Stimulated activated CD8-positive, alpha-beta memory T cell treated with anti-CD3 and anti-CD28 coated beads, Interleukin-7, amount 100 ng/mL, for 1 hour (primary cell): ENCODE results near the gene MYOCOS.
"Not testable (repeated sequence)": the region's sequence is repeated elsewhere in the genome, so short reads cannot be mapped to it uniquely, and the experiment has no call there.

ENCODE experiments used
- DNase-seq, 2 donors: peaks; one replicate each; pipeline ENCODE4 v3.0.0-alpha.2; 2020; ENCODE audit warnings: low read depth in 2 of 2

MYOCOS gene

DNA sequence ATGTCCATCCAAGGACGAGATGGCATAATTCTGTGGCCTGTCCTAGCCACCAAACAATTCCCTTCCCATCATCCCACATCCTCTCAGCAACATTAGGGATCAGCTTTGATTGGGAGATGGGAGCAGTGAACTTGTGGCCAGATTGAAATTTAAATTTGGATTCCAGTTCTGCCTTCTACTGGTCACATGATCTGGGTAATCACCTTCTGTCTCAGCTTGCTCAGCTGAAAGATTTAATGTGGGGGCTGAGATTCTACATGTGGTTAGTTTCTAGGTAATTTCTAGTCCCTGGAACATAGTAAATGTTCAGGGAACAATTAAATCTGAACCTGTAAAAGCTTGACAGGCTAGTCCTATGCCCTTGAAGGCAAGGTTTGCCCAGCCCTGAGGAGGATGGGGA is 3.2 kb downstream of the MYOCOS start:
- no peak for DNase-seq

DNA sequence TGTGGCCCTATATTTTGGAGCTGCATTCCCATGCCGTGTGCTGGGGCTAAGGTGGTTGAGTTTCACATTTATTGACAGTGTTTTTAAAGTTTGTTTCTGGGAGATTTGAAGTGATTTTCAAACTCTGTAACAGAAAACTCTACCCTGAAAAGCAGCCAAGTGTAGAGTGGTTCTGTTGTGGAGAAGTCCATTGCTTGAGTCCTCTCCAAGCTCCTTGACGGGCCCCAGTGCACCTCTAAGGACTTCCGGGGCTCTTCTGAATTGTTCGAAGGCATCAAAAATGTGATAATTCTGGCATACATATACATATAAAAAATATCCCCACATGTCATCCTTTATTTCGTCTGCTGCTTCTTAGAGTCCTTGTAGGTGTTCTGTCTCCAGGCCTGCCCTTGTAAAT is 5.0 kb downstream of the MYOCOS start:
- no peak for DNase-seq

DNA sequence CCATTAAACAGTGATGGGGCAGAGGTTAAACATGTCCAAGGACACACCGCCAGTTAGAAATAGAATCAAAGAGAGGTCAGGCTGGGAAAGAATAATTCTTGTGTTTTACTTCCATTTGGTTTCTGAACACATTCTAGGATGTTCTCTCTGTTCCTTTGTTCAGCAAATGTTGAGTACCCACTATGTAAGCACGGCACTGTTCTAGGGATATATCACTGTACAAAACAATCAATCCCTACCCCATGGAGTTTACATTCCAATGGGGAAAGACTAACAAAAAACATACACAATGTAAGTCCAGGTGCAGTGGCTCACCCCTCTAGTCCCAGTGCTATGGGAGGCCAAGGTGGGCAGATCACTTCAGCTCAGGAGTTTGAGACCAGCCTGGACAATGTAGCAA is 6.2 kb downstream of the MYOCOS start:
- no peak for DNase-seq

DNA sequence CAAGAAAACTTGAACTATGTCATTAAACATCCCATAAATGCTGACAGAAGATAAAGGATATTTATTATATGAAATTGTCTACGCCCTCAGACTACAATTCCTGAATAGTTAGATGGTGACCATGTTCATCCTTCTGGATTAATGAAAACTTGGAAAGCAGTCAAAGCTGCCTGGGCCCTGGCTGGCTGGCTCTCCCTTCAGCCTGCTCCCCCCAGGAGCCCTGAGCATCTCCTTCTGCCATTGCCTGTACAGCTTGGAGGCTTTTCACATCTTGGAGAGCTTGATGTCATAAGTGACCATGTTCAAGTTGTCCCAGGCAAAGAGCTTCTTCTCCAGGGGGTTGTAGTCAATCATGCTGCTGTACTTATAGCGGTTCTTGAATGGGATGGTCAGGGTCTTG is 13.6 kb downstream of the MYOCOS start:
- DNase-seq: no peak

DNA sequence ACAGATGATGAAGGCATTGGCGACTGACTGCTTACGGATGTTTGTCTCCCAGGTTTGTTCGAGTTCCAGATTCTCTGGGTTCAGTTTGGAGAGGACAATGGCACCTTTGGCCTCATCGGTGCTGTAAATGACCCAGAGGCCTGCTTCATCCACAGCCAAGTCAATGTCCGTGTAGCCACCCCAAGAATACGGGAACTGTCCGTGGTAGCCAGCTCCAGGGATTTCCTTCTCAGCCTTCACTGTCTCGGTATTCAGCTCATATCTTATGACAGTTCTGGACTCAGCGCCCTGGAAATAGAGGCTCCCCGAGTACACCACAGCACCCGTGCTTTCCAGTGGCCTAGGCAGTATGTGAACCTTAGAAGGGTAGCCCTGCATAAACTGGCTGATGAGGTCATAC is 14.1 kb downstream of the MYOCOS start:
- DNase-seq: no peak

DNA sequence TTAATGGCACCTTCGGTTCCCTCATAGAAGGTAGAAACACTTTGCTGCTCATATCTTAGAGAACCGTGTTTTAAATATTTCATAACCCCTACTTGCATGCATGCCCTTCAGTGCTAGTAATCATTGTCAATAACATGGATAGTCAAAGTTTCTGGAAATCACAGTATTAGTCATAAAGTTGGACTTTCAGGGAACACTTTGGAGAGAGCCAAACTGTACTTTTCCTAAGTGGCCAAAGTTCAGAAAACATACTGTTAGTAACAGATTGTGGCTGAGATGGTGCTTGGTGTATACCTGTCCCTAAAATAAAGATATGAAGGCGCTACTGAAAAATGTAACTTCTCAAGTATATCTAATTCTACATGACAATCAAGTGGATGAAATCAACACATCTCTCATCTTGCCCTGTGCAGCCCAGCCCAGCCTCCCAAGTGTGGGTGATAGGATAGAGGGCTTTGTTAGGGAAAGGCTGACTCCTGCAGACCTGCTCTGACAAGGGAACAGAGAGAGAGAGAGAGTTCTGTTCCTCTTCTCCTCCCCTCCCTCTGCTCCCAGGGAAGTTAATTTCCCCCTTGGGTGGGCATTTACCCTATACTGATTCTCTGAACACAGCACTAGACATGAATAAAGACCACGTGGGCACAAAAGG is 16.0 kb downstream of the MYOCOS start:
- DNase-seq: no peak

DNA sequence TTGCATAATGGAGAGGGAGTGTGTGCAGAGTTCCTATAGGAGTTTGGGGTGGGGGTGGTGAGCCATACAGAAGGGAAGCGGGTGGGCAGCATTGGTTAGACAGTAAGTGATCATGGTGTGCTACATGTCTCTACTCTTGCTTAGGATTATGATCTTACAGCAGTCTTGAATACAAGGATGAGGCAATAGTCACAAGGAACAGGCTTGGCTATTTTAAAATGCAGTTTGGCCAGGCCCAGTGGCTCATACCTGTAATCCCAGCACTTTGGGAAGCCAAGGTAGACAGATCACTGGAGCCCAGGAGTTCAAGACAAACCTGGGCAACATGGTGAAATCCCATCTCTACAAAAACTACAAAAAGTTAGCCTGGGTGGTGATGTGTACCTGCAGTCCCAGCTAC is 18.2 kb downstream of the MYOCOS start:
- no peak for DNase-seq

DNA sequence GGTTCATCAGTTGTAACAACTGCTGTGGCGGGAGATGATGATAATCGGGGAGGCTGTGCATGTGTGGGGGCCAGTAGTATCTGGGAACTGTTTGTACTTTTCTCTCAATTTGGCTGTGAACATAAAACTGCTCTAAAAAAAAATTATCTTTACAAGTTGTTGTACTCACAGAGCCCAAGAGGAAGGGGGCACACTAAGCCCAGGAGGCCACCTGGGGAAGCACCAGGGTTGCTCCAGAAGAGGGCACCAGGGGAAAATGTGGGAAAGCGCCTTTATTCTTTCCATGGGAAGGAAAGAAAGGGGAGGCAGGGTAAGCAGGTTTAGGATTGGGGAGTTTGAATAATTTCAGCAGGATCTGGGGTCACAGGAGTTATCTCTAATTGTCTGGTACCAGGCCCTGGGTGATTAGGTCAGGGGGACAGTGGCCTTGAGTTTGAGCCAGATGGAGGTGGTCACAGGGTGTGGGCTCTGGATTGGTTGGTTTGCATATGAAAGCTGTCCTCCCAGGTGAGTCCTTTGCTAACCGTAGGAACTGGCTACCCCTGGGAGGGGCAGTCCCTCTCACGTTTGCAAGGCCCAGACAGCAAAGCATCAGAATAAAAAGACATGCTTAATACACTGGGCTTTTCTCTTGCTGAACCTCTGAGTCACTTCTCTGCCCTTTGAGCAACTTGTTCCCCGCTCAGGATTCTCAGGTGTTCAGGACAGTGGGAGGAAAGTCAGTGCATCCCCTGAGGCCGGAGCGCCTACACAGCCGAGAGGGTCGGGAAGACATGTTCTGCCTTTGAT is 19.2 kb downstream of the MYOCOS start:
- DNase-seq: no peak

DNA sequence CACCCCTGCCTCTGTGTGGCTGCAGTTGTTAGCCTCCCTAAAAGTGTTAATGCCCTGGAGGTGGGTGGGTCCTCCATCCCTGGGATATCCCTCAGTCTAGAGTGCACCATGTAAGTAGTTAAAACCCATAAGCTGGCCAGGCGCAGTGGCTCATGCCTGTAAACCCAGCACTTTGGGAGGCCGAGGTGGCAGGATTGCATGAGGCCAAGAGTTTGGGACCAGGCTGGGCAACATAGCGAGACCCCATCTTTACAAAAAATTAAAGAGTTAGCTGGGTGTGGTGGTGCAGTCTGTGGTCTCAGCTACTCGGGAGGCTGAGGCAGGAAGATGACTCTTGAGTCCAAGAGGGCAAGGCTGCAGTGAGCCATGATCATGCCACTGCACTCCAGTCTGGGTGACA is 20.2 kb downstream of the MYOCOS start:
- no peak for DNase-seq

DNA sequence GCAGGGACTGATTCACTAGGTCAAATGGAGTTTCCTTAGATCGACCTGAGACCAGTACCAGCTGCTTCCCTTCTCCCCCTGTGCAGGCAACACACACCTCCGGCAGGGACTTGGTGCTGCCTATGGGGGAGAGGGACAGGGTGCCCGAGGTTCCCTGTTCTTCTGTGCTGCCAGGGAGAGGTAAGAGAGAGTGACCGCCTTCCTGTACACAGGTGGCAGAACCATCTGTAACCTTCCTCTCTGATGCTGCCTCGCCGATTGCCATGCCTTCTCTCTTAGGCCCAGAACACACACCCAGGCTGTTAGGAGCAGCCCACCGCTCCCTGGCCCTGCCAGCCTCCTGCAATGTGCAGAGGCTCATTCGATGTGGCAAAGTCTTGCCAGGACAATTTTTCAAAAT is 21.1 kb downstream of the MYOCOS start:
- DNase-seq: no peak

DNA sequence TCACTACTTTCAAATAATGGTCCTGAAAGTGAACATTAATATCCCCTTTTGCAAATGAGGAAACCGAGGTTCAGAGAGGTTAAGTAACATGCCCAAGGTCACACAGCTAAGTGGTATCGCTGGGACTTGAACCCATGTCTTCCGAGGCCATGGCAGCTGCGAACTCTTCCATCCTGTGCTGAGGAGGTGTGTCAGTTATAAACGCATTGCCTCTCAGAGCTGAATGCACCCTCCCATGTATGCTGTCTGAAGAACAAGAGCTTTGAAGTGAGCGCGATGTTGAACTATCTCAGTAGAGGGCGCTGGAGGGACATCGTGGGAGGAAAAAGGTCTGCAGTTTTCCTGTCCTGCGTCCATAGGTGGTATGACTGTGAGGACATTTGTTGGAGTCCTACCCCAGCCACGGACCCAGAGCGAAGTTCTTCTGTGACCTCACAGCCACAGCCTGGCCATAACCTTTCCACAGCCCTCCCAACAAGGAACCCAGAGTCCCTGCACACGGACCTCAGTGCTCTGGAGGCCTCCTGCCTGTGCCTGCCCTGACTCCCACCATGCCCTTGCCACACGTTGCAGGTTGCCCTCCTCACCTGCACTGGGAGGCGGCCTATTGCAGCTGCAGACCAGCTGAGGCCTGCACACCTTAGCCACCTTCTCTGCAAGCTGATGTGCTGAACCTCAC is 22.9 kb downstream of the MYOCOS start:
- peak; percentile 7 to 20 for DNase-seq

DNA sequence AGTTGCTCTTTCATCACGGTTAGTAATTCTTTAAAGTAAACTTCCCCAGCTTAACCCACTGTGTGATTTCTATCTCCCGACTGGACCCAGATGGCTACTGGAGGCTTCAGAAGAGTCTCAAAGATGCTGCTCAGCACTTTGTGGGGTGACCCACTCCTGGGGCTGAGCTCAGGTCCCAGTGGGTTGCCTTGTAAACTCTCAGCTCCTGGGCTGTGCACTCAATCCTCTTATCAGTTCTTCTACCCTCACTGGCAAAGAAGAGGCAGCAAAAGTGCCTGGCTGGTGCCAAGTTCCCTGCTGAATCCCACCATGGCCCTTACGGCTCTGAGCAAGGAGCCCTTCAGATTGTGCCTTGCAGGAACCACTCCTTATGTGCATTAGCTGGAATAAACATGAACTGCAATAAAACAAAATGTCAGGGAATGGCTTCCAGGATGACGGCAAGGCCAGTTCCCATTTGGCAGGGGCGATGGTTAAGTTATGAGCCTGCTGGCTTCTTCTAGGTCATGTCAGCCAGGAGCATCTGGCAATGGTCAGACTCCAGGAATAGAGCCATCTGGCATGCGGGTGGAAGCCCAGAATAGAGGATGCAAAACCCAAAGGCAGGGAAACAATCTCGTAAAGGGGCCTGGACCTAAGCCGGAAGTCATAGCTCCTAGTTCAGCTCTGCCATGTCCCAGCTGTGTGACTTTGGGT is 23.7 kb downstream of the MYOCOS start:
- DNase-seq: no peak

DNA sequence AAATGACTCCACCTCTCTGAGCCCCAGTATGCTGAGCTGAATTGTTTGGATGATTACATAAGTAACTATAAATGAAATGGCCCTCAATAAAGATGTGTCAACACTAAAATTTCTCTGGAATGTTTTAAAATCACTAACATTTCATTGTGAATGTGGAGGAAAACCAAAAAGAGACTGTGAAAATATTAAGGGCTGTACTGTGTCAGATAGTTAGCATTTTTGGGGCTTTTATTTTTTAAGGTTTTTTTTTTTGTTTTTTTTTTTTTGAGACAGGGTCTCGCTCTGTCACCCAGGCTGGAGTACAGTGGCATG is 24.2 kb downstream of the MYOCOS start:
- DNase-seq: no peak

DNA sequence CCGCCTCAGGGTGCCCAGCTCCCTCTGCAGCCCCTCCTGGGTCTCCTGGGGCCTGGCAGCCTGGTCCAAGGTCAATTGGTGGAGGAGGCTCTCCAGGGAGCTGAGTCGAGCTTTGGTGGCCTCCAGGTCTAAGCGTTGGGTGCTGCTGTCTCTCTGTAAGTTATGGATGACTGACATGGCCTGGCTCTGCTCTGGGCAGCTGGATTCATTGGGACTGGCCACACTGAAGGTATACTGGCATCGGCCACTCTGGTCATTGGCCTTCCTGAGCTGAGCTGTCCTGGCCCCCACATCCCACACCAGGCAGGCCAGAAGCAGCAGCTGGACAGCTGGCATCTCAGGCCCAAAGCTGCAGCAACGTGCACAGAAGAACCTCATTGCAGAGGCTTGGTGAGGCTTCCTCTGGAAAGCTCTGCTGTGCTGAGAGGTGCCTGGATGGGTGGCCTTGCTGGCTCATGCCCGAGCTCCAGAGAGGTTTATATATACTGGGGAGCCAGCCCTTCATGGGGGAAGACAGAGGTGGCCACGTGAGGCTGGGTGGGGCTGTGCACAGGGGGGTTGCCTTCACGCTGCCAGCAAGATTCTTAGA is 30.3 kb downstream of the MYOCOS start, which contains the start of gene MYOC:
MYOC (minus strand) TSS at position 455 of the 589 bp plus-strand sequence; CDS start at position 378, 77 bp downstream.
- no peak for DNase-seq

DNA sequence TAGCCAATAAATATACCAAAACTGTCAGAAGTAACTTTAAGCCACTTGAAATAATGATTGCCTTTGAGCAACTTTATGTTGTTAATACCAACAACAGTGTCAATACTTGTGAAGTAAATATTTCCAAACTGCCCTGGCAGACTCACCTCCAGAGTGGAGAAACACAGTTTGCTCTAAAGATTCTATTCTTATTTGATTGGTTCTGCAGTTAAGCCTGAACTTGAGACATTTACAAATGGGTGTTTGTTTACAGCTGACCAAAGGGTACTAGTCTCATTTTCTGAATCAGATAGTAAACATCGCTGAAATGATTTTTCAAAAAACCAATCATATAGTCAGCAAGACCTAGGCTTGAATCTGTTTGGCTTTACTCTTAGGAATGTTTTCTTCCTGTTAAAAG is 31.8 kb downstream of the MYOCOS start:
- no peak for DNase-seq

DNA sequence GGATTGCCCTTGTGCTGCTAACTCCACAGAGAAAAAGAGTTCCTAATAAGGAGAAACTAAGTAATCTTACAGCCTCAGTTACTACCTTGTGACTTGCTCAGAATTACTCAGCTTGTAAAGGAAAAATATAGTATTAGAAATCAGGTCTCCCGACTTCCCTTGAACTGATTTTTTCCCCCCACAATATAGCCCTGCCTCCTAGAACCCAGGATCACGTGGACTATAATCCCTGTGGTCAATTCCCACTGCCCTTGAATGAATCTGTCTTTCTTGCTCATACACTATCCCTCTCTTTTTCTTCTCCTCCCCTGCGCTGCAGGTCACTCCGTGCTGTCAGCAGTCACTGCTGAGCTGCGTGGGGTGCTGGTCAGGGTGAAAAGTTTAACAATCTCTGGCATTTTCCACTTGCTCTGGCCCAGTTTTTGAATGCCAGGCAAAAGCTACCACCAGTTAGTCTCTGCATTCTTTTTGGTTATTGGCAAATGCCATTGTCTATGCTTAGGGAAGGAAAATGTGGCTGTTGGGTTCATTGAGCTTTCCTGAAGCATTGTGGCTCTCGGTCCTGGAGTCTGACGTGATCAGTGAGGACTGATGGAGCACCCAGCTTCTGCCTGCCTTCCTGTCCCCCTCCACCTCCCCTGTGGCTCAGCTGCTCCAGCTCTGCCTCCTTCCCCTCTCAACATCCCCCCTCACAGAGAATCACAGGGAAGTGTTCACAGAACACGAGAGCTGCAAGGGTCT is 32.3 kb downstream of the MYOCOS start:
- DNase-seq: no peak

DNA sequence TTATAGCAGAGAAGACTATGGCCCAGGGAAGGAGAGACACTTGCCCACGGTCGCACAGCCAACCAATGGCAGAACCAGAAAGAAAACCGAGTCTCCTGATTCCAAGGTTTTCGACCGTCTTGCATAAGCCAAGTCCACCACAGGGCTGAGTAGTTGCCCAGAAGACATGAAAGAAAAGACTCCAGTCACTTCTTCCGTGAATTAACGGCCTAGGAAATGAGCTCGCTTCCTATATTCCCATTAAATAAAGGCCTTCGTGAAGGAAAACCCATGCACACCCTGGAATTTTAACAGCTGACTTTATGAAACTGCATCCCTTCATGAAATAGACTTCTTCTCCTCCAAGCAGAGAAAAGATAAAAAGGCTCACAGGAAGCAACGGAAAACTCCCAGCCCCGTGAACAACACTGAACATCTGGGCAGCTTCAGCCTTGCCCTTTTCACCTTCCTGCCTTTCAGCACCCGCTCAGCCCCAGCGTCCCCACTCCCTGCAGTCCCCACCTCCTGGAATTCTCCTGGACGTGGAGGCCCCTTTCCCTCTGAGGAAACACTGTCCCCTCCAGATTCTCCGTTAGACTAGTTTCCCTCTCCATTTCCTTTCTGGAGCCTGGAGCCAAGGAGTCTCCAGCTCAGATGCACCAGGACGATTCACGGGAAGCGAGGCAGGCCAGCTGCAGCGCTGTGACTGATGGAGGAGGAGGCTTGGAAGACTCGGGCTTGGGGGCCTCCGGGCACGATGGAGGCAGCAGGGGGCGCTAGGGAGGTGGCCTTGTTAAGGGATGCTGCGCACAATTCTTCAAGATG is 33.1 kb downstream of the MYOCOS start:
- peak; percentile 7 to 45 for DNase-seq

DNA sequence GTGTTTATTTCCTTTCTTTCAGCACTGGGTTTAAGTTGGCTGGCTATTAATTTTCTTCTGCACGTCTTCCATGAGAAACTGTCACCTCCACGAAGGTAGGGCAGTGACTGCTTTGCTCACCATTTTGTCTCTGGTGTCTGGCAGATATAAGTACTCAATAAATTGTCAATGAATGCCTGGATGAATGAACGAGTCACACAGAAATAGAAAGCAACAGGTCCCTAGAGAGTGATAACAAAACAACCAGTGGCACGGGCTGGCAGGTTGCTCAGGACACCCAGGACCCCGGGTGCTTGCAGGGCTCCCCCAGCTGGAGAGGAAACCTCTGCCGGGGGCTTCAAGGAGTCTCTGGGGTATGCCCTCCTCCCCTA is 33.7 kb downstream of the MYOCOS start:
- DNase-seq: no peak

DNA sequence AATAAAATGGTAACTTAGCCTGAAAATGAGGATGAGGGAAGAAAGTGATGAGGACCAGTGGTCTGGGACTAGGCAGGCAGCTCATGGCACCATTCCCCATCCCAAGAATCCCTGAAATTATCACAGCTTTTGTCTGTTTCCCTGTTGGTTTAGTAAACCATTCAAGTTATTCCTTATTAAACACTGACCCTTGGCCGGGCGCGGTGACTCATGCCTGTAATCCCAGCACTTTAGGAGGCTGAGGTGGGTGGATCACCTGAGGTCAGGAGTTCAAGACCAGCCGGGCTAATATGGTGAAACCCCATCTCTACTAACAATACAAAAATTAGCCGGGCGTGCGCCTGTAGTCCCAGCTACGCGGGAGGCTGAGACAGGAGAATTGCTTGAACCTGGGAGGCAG is 34.2 kb downstream of the MYOCOS start:
- DNase-seq: not testable (repeated sequence)

DNA sequence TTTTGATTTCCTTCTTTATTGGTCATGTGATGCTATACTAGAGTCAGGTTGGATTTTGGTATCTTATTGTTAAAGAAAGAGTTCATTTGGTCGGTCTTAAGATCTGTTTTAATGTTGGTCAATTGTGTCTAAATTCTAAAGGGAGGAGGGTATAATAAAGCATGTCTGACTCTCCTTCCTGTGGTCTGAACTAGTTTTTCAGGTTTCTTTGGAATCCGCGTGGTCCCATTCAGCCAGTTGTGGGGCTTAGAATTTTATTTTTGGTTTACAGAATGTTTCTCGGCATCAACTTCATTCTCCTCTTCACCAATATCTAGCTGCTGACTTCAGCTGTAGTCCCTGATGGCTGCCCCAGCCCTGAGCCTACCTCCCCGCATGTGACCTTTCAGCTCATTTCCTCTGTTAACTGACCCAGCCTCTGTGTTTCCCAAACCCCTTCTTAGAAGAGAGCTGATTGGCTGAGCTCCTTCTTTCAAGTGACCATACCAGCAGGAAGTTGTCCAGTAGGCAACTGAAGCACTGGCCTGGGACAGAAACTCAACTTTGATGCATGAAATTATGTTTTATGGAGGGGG is 39.1 kb downstream of the MYOCOS start:
- DNase-seq: no peak
